K562 (cell line): Measurements from ENCODE around the gene FKBP7. TPM values are rescaled to one million over a fixed set of nuclear protein-coding genes. Genes with fewer than 3 reads are reported as not detected.

Experiments
- ELF2 ChIP-seq: fragments of 250-450 bp; sonication (Bioruptor Pico); IDR thresholded peaks from 2 replicates; pipeline ENCODE4 v1.5.0; 2021; ENCODE audit warnings: mild to moderate bottlenecking
- HNRNPH1 ChIP-seq: fragments of 200-400 bp; formaldehyde crosslinking; optimal IDR thresholded peaks from 2 replicates; pipeline ENCODE3; 2017; ENCODE audit warnings: low read depth, mild to moderate bottlenecking, low read length, moderate library complexity
- ILK ChIP-seq: fragments of 450-650 bp; IDR thresholded peaks from 2 replicates; pipeline ENCODE4 v1.6.1; 2016; ENCODE audit warnings: missing genetic modification characterization, low read depth, mild to moderate bottlenecking, missing compliant biosample characterization, moderate library complexity, borderline replicate concordance
- MEF2D ChIP-seq: conservative IDR thresholded peaks from 2 replicates; pipeline ENCODE4 v1.6.1; 2016; ENCODE audit warnings: low read depth, missing genetic modification characterization, missing compliant biosample characterization
- NFYB ChIP-seq: IDR thresholded peaks from 2 replicates; pipeline ENCODE4 v1.6.1; 2011; ENCODE audit warnings: mild to moderate bottlenecking, moderate library complexity; ENCODE audit not compliant: insufficient read length; ENCODE audit errors: extremely low read depth
- NUFIP1 ChIP-seq: fragments of 450-650 bp; IDR thresholded peaks from 2 replicates; pipeline ENCODE4 v1.6.1; 2018; ENCODE audit not compliant: partially characterized antibody
- POLR2G ChIP-seq: fragments of 200-400 bp; formaldehyde crosslinking; IDR thresholded peaks from 2 replicates; pipeline ENCODE4 v1.6.1; 2017; ENCODE audit warnings: low read depth, mild to moderate bottlenecking, antibody characterized with exemption, low read length, moderate library complexity
- SIN3B ChIP-seq: fragments of 450-650 bp; IDR thresholded peaks from 2 replicates; pipeline ENCODE4 v1.6.1; 2017; ENCODE audit warnings: low read depth, mild to moderate bottlenecking, moderate library complexity
- polyA plus RNA-seq, 8 experiments: library from polyadenylated mRNA; depleted of rRNA in 4 of 8; stranded (reverse) in 5 of 8; unstranded in 3 of 8; fragments of >200 nt; fragmentation: Nextera tagmentation in 2 of 8; fragmentation: Illumina TruSeq in 1 of 8; extraction: Ambion mirVana in 2 of 8; extraction: Trizol in 1 of 8; gene quantifications; 2 replicates each; pipeline versions ENCODE4 v1.2.1 to v1.2.3, GENCODE V29; 2011 to 2014; ENCODE audit warnings: inconsistent platforms in 1 of 8, missing spikeins in 1 of 8
- total RNA-seq, 7 experiments: library from RNA; depleted of rRNA in 6 of 7; stranded (reverse); fragments of >200 nt in 6 of 7; fragmentation: Illumina TruSeq in 2 of 7; extraction: Trizol in 2 of 7; gene quantifications; 2 replicates each; pipeline versions ENCODE4 v1.2.1 to v1.2.3, GENCODE V29; 2011 to 2021; ENCODE audit warnings: low replicate concordance in 1 of 7
- TF ChIP-seq, protein P1 (sequence below), 2 experiments: fragments of 450-650 bp; conservative IDR thresholded peaks; 2 replicates each; pipeline ENCODE4 v1.6.1; 2017; ENCODE audit warnings: mild to moderate bottlenecking in 2 of 2, moderate library complexity in 2 of 2
- TF ChIP-seq, protein P2 (sequence below): fragments of 450-650 bp; formaldehyde crosslinking; conservative IDR thresholded peaks from 2 replicates; pipeline ENCODE4 v1.4.0; 2022; ENCODE audit warnings: mild to moderate bottlenecking, missing genetic modification characterization
- TF ChIP-seq, protein P3 (sequence below): fragments of 450-650 bp; IDR thresholded peaks from 2 replicates; pipeline ENCODE4 v1.6.1; 2016; ENCODE audit warnings: borderline replicate concordance
- TF ChIP-seq, protein P4 (sequence below): fragments of 450-650 bp; IDR thresholded peaks from 2 replicates; pipeline ENCODE4 v1.6.1; 2016; ENCODE audit warnings: low read depth, mild to moderate bottlenecking, moderate library complexity
- TF ChIP-seq, protein P5 (sequence below): fragments of 450-650 bp; IDR thresholded peaks from 2 replicates; pipeline ENCODE4 v1.6.1; 2017; ENCODE audit warnings: antibody characterized with exemption
- TF ChIP-seq, protein P6 (sequence below), 2 experiments: IDR thresholded peaks; 2 replicates each; pipeline ENCODE4 v1.6.1; 2011; ENCODE audit warnings: borderline replicate concordance in 1 of 2, control low read depth in 1 of 2, low read depth in 1 of 2, low read length in 1 of 2, mild to moderate bottlenecking in 1 of 2, mixed read lengths in 1 of 2, moderate library complexity in 1 of 2; ENCODE audit not compliant: insufficient read depth in 1 of 2, insufficient read length in 1 of 2, poor library complexity in 1 of 2, severe bottlenecking in 1 of 2; ENCODE audit errors: extremely low read depth in 1 of 2

Gene FKBP7
- total and polyA plus RNA-seq, 9 of the 15 experiments (the other 6 are each of a cell fraction or from before 2014, with no cell fraction given), result 6.1 to 23.2 (median 19.0) TPM

DNA sequence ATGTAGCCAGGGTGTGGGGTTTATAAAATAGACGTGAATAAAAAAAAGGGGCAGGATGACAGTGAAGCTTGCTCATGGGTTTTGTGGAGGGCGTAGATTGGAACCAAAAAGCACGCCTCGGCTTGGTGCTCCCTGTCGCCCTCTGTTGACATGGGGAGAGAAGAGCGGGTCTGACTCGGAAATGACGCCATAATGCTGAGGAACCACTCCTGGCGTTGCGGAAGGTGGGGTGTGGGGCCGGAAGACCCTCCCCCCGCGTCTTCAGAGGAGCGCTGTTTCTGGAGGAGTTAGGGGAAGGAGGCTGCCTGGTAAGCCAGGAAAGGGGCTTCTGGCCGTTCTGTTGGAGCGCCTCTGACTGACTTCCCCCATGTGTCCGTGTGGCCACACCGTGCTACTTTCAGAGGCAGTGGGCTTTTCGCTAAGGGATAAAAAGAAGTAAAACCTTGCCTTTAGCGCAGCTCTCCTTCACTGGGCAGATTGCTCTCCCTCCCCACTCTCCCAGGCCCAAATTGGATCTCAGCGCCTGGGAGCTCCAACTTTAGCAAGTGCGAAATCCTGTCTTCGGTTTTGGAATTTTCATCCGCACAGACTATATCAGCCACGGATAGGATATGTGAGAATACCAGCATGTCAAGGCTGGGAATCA lies 44.7 kb upstream of the FKBP7 start (continued):
- TF ChIP-seq ILK (tag) (no peak), POLR2G (peak; percentile 77), HNRNPH1 (no peak), ELF2 (peak; percentile 25; the same call in 1 of the 2 replicates), MEF2D (tag) (no peak), NFYB (peak; percentile 59), SIN3B (peak; percentile 59; the same call in 1 of the 2 replicates), NUFIP1 (peak; percentile 32)
- TF ChIP-seq, protein P1, sequence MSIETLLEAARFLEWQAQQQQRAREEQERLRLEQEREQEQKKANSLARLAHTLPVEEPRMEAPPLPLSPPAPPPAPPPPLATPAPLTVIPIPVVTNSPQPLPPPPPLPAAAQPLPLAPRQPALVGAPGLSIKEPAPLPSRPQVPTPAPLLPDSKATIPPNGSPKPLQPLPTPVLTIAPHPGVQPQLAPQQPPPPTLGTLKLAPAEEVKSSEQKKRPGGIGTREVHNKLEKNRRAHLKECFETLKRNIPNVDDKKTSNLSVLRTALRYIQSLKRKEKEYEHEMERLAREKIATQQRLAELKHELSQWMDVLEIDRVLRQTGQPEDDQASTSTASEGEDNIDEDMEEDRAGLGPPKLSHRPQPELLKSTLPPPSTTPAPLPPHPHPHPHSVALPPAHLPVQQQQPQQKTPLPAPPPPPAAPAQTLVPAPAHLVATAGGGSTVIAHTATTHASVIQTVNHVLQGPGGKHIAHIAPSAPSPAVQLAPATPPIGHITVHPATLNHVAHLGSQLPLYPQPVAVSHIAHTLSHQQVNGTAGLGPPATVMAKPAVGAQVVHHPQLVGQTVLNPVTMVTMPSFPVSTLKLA (conservative IDR thresholded peaks at IDR 0.05), result peak; percentile 81 to 85
- TF ChIP-seq, protein P2, sequence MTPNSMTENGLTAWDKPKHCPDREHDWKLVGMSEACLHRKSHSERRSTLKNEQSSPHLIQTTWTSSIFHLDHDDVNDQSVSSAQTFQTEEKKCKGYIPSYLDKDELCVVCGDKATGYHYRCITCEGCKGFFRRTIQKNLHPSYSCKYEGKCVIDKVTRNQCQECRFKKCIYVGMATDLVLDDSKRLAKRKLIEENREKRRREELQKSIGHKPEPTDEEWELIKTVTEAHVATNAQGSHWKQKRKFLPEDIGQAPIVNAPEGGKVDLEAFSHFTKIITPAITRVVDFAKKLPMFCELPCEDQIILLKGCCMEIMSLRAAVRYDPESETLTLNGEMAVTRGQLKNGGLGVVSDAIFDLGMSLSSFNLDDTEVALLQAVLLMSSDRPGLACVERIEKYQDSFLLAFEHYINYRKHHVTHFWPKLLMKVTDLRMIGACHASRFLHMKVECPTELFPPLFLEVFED (CRISPR knock-in tag), result 0 out of 2 replicates have a peak, but pooled peaks have one; percentile 15
- TF ChIP-seq, protein P3, sequence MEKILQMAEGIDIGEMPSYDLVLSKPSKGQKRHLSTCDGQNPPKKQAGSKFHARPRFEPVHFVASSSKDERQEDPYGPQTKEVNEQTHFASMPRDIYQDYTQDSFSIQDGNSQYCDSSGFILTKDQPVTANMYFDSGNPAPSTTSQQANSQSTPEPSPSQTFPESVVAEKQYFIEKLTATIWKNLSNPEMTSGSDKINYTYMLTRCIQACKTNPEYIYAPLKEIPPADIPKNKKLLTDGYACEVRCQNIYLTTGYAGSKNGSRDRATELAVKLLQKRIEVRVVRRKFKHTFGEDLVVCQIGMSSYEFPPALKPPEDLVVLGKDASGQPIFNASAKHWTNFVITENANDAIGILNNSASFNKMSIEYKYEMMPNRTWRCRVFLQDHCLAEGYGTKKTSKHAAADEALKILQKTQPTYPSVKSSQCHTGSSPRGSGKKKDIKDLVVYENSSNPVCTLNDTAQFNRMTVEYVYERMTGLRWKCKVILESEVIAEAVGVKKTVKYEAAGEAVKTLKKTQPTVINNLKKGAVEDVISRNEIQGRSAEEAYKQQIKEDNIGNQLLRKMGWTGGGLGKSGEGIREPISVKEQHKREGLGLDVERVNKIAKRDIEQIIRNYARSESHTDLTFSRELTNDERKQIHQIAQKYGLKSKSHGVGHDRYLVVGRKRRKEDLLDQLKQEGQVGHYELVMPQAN, result peak; percentile 67; the same call in 1 of the 2 replicates
- TF ChIP-seq, protein P4, sequence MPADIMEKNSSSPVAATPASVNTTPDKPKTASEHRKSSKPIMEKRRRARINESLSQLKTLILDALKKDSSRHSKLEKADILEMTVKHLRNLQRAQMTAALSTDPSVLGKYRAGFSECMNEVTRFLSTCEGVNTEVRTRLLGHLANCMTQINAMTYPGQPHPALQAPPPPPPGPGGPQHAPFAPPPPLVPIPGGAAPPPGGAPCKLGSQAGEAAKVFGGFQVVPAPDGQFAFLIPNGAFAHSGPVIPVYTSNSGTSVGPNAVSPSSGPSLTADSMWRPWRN, result no peak
- TF ChIP-seq, protein P5, sequence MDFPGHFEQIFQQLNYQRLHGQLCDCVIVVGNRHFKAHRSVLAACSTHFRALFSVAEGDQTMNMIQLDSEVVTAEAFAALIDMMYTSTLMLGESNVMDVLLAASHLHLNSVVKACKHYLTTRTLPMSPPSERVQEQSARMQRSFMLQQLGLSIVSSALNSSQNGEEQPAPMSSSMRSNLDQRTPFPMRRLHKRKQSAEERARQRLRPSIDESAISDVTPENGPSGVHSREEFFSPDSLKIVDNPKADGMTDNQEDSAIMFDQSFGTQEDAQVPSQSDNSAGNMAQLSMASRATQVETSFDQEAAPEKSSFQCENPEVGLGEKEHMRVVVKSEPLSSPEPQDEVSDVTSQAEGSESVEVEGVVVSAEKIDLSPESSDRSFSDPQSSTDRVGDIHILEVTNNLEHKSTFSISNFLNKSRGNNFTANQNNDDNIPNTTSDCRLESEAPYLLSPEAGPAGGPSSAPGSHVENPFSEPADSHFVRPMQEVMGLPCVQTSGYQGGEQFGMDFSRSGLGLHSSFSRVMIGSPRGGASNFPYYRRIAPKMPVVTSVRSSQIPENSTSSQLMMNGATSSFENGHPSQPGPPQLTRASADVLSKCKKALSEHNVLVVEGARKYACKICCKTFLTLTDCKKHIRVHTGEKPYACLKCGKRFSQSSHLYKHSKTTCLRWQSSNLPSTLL, result no peak
- TF ChIP-seq, protein P6, sequence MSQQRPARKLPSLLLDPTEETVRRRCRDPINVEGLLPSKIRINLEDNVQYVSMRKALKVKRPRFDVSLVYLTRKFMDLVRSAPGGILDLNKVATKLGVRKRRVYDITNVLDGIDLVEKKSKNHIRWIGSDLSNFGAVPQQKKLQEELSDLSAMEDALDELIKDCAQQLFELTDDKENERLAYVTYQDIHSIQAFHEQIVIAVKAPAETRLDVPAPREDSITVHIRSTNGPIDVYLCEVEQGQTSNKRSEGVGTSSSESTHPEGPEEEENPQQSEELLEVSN (IDR thresholded peaks at IDR 0.05; ENCODE audit: borderline replicate concordance in 1 of 2, extremely low read depth in 1 of 2, insufficient read depth in 1 of 2, insufficient read length in 1 of 2, low read depth in 1 of 2, low read length in 1 of 2, poor library complexity in 1 of 2, severe bottlenecking in 1 of 2), result peak; percentile 60 to 72
